HG02642 (cell line): ENCODE results near the gene LCE2A.
"Not testable (repeated sequence)": the region's sequence is repeated elsewhere in the genome, so short reads cannot be mapped to it uniquely, and the experiment has no call there.

Experiments
- ATAC-seq: cut with Tn5 transposase; IDR thresholded peaks from one replicate; pipeline ENCODE4 v1.9.1; 2021; ENCODE audit warnings: mild to moderate bottlenecking; ENCODE audit not compliant: unreplicated experiment, poor library complexity

The LCE2A gene

DNA sequence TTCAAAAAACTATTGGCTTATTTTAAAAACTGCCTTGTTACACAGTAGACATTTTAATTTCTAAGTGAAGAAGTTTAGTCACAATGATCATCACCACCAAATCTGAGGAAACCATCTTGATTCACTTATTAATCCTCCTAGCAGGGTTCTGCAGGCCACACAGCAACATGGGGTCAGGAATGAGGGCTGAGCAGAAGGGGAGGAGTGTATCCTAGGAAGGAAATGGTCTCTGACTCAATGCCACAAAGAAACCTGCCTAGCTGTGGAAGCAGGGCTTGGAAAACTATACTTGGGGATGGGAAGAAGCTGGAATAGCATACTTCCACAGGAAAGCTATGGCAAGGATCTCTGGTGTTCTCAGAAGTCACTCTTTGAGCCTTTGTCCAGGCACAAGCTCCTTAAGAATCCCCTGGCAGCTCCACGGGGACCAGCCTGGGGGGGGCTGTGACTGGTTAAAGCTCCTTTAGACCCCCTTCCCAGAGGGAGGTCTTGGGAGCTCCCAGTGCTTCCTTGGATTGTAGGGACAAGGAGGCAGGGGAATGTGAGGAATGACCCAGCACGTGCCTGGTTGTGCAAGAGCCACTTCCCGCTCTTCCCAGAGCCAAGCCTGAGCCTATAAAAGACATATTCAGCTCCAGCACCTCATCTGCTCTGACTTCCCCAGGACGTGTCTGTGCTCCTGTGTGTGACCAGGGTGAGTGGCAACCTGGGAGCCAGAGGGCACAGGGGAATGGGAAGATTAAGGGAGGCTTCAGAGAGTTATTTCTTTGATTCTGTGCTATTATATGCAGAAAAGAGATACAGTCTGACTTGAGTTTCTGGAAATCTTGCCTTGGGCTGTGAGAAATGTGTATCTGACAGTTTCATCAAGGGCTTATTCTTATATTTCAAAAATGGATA lies at the start of gene LCE2A:
Gene LCE2A, plus strand, starts transcription at position 645 of the 900 bp plus-strand sequence. CDS start 557 bp downstream, outside the sequence.
- no peak for ATAC-seq

DNA sequence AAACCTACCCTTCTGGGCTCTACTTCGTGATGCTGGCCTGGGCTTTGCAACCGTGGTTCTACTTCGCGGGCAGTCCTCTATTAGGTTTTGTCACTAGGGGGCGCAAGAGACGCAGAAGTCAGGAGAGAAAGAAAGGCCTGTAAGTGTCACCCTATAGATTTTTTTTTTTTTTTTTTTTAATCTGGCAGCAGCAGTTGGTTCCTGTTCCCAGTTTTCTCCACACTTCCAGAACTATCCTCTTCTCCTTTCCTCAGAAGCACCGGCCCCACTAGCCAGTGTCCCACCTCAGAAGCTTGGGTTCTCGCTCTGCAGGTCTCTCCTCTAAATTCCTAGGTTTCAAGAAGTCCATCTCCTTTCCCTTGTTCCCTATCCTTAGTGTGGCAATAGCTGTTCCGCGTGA lies 44.0 kb upstream of the LCE2A start:
- no peak for ATAC-seq

DNA sequence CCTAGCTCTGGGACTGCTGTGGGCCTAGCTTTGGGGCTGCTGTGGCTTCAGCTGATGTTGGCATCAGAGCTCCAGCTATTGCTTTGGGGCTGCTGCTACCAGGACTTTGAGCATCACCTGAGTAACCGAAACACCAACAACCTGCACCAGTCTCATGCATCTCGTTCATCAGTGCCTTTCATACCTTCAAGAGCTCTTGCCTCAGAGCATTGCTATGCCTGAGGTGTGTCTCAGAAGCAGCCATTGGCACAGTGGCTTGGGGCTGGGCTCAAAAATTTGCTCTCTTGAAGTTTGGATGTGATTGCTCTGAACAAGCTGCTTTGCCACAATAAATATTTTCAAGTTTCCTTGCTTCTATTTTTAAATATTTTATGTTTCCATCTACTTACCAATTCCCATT lies 41.7 kb upstream of the LCE2A start:
- ATAC-seq, result no peak

DNA sequence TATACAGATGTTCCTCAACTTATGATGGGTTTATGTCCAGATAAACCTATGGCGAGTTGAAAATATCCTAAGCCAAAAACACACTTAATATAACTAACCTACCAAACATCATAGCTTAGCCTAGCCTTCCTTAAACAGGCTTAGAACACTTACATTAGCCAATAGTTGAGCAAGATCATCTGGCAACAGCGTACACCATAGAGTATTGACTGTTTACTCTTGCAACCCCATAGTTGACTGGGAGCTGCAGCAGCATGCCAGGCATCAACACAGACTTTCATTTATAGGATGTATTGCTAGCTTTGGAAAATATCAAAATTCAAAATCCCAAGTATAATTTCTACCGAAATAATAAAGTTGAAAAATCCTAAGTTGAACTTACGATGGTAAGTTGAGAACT lies 40.5 kb upstream of the LCE2A start:
- no peak for ATAC-seq

GRCh38 chr1:152658649-152659048 lies 39.5 kb upstream of the LCE2A start:
- ATAC-seq, result no peak

DNA sequence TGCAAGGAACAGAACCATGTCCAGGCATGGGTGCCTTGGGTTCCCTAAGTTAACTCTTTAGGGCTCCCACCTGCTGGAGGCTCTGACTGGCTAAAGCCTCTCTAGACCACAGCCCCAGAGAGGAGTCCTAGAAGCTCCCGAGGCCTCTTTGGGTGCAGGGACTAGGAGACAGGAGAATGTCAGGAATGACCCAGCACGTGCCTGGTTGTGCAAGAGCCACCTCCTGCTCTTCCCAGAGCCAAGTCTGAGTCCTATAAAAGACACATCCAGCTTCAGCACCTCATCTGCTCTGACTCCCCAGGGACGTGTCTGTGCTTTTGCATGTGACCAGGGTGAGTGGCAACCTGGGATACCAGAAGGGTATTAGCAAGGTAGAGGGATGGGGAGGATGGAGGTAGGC lies 35.0 kb upstream of the LCE2A start, which contains the start of gene LCE2D:
Gene LCE2D, plus strand, starts transcription at position 283 of the 400 bp plus-strand sequence. CDS start 726 bp downstream, outside the sequence.
- ATAC-seq, result no peak

DNA sequence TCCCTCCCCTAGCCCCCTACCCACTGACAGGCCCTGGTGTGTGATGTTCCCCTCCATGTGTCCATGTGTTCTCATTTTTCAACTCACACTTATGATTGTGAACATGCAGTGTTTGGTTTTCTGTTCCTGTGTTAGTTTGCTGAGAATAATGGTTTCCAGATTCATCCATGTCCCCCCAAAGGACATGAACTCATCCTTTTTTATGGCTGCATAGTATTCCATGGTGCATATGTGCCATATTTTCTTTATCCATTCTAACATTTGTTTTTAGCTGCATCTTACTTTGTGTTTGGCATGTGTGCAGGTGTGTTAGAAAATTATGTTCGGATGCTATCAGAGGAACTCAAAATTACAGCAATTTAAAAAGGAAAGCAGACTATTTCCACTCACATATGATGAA lies 32.0 kb upstream of the LCE2A start:
- not testable (repeated sequence) for ATAC-seq

GRCh38 chr1:152667648-152668047 lies 30.5 kb upstream of the LCE2A start:
- no peak for ATAC-seq

DNA sequence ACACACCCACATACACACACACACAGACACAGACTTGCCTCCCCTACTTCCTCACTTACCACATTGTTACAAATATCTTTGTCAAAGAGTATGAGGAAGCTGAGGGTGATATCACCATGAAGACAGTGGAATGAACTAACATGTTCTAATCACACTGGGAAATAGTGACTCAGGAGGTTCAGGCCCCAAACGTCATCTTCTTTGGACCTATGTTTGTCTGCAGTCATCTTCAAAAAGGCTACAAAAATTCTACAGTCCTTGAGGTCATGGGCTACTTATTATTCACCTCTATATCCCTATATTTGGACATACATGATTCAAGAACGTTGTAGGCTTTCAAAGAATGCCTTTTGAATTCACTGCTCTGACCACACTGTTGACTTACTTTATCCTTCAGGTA lies 25.1 kb upstream of the LCE2A start:
- no peak for ATAC-seq

DNA sequence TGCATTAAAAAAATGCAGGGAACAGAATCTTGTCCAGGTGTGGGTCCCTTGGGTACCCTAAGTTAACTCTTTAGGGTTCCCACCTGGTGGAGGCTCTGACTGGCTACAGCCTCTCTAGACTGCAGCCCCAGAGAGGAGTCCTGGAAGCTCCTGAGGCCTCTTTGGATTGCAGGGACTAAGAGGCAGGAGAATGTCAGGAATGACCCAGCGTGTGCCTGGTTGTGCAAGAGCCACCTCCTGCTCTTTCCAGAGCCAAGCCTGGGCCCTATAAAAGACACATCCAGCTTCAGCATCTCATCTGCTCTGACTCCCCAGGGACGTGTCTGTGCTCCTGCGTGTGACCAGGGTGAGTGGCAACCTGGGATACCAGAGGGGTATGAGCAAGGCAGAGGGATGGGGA lies 23.2 kb upstream of the LCE2A start, which contains the start of gene LCE2C:
Gene LCE2C, plus strand, starts transcription at position 297 of the 400 bp plus-strand sequence. CDS start 737 bp downstream, outside the sequence.
- not testable (repeated sequence) for ATAC-seq

GRCh38 chr1:152679459-152679858 lies 18.7 kb upstream of the LCE2A start:
- no peak for ATAC-seq

DNA sequence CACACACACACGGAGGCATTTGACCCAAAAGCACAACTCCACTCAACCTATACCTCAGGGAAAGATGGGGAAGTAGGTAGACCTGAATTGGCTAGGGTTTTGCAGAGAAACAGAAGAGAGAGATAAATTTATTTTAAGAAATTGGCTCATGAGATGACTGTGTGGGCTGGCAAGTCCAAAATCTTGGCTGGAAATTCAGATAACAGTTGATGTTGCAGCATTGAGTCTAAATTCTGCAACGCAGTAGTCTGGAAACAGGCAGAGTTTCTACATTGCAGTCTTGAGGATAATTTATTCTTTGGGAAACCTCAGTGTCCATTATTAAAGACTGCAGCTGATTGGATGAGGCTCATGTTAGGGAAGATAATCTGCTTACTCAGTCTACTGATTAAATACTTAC lies 16.5 kb upstream of the LCE2A start:
- ATAC-seq, result no peak

- no peak for ATAC-seq
These were observed 14.3 kb upstream of the LCE2A start for GRCh38 chr1:152683846-152684245.

GRCh38 chr1:152685823-152686222 lies 12.3 kb upstream of the LCE2A start, which contains the start of gene LCE2B:
LCE2B (plus strand) TSS chr1:152686123; CDS start chr1:152686844, 721 bp downstream.
- ATAC-seq, result not testable (repeated sequence)

DNA sequence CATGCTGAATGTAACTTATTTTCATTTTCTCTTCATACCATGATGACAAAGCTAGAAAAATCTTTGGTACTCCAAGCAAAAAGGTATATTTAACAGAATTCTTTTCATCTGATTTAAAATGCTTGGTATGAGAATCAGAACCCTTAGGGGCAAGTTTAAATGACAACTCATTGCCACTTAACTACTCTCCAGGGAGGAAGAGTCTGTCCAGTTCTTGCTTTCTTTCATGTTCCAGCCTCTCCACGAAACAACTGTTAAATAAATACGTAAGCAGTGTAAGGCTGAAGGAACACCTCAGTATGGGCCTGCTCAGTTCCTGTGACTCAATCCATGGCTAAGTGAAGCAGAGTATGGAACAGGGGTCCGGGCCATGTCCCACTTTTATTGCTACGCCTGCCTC lies 1.6 kb downstream of the LCE2A start:
- ATAC-seq, result no peak

- no peak for ATAC-seq
These were observed 9.7 kb downstream of the LCE2A start, which contains the start of gene LCE4A for GRCh38 chr1:152707860-152708259. LCE4A (plus strand) TSS chr1:152708160; CDS start chr1:152709076, 916 bp downstream.

DNA sequence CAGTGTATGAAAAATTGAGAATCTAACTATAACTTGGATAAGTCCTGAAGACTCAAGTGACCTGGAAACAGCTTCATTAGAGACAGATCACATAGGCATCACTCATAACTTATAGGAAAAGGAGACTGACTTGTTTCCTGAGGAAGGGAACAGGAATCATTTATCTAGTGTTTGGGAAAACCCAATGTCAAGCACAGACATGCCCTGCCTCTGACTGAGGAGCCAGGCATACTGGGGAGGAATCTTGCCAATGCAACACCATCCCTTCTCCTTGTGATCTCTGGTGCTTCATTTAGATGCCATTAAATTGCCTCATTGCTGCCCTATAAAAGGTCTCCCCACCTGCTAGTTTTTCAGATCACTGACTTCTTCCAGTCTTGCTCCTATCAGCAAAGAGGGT lies 20.1 kb downstream of the LCE2A start:
- no peak for ATAC-seq

DNA sequence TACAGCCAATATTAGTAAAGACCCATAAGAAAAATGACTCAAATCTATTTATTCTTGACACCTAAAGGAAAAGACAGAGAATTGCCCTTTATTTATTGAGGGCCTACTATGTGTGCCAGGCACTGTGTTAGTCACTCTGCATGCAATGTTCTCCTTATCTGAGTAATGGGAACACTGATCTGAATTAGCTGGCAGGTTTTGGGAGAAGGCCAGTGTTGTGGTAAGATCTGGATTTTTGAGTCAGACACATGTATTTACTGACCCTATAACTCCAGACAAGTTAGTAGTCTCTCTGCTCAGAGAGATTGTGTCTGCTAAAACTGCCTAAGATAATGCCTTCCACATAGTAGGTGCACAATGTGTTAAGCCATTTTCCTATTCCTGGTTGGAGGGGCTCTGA lies 27.1 kb downstream of the LCE2A start:
- no peak for ATAC-seq

DNA sequence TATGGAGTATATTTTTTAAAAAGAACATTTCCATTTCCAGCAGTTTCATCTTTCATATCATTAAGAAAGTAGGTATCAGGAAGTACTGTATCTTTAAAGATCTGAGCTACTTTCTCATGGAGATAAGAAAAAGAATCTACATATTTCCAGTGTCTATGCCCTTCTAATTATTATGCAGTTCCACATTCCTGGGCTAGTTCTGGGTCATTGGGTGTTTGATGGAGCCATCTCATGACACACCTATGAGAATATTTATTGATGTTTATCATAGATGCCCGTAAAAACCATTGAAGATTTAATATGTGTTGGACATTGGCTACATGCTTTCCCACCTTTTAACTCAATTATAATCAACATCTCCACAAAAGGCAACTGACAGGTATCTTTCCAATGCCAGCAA lies 30.8 kb downstream of the LCE2A start:
- ATAC-seq, result no peak

DNA sequence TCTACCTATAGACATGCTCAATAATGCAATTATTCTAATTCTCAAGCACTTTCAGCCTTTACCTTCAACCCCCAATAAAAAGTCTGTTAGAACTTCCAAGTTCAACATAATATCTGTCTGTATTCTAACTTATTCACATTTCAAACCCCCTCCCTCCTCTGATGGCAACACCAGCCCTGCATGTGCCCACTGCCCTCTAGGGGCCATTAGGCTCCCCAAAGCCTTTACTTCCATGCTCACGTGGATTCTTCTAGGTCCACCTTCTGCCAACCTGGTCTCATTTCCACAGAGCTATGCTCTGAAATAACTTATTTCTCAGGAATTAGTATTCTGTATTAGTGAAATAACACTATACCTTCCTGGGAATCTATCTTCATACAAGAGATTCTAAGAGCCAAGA lies 37.5 kb downstream of the LCE2A start:
- no peak for ATAC-seq

- no peak for ATAC-seq
These were observed 39.9 kb downstream of the LCE2A start for GRCh38 chr1:152737997-152738396.

- no peak for ATAC-seq
These were observed 41.7 kb downstream of the LCE2A start for GRCh38 chr1:152739841-152740240.
